ENCODE data around the gene GYS2. TPM values are rescaled to one million over a fixed set of nuclear protein-coding genes. Genes with fewer than 3 reads are reported as not detected.

Gene GYS2
- total RNA-seq, 4 donors from 2014 or later = not detected

DNA sequence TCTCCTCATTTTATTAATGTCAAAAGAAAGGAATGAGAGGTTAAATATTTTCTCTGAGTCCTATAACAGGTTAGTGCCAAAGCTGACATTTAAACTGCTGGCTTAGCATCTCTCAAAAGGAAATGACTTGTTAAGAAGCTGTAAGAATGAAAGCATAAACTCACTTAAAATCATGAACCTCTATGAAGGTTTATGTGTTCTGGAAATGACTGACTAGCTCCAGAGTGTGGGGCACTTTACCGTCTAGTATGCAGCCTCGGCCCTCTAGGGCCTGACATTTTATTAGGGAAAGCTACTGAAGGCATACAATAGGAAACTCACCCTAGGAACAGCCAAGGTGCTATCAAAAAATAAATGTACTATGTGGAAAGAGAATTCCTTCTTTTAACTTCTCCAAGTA, 43.5 kb downstream of the GYS2 start:
- Histone ChIP-seq H3K36me3 (no peaks in the 10 kb centered on the region), H3K9me3 (no peaks in the 10 kb centered on the region), H3K27ac (no peak overlapping the region), H3K4me3 (no peak overlapping the region), H3K4me1 (no peaks in the 10 kb centered on the region), H3K27me3 (no peaks in the 10 kb centered on the region)
- TF ChIP-seq, protein P1, sequence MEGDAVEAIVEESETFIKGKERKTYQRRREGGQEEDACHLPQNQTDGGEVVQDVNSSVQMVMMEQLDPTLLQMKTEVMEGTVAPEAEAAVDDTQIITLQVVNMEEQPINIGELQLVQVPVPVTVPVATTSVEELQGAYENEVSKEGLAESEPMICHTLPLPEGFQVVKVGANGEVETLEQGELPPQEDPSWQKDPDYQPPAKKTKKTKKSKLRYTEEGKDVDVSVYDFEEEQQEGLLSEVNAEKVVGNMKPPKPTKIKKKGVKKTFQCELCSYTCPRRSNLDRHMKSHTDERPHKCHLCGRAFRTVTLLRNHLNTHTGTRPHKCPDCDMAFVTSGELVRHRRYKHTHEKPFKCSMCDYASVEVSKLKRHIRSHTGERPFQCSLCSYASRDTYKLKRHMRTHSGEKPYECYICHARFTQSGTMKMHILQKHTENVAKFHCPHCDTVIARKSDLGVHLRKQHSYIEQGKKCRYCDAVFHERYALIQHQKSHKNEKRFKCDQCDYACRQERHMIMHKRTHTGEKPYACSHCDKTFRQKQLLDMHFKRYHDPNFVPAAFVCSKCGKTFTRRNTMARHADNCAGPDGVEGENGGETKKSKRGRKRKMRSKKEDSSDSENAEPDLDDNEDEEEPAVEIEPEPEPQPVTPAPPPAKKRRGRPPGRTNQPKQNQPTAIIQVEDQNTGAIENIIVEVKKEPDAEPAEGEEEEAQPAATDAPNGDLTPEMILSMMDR (IDR thresholded peaks at IDR 0.05) = no peak
- no peak for TF ChIP-seq POLR2A (IDR thresholded peaks at IDR 0.05)
- no peak for DNase-seq

DNA sequence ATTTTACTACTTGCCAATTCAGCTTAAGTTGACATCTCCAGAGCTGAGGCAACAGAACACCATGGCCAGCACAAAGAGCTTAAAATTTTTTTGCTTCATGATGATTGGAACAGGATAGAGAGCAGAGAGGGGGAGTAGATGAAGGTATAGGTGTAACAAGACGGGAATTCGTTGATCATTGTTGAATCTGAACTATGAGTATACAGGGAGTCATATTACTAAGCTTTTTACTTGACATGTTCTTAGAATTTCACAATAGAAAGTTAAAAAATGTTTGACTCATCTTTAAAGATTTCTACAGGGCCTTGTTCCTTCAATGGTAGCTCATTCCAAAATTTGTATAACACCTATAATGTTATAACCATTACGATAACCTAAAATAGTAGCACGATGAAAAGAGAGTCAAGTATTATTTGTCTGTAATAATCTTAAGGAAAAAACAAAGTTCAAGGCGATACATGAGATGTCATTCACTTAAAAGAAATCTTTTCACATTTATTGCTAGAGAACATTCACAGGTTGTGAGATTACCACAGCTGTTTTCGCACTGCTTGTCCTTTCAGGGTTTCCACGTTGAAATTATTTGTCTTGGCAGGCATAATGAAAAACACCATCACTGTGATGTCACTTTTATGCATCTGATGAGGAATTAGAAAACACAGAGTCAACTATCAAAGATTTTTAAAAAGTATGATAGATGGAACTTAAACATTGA, 44.6 kb downstream of the GYS2 start:
- Histone ChIP-seq H3K36me3 (no peaks in the 10 kb centered on the region), H3K27ac (no peak overlapping the region), H3K4me1 (no peaks in the 10 kb centered on the region), H3K4me3 (no peak overlapping the region), H3K27me3 (no peaks in the 10 kb centered on the region), H3K9me3 (no peaks in the 10 kb centered on the region)
- DNase-seq = no peak
- TF ChIP-seq, protein P1 (IDR thresholded peaks at IDR 0.05) = no peak
- no peak for TF ChIP-seq POLR2A (IDR thresholded peaks at IDR 0.05)

DNA sequence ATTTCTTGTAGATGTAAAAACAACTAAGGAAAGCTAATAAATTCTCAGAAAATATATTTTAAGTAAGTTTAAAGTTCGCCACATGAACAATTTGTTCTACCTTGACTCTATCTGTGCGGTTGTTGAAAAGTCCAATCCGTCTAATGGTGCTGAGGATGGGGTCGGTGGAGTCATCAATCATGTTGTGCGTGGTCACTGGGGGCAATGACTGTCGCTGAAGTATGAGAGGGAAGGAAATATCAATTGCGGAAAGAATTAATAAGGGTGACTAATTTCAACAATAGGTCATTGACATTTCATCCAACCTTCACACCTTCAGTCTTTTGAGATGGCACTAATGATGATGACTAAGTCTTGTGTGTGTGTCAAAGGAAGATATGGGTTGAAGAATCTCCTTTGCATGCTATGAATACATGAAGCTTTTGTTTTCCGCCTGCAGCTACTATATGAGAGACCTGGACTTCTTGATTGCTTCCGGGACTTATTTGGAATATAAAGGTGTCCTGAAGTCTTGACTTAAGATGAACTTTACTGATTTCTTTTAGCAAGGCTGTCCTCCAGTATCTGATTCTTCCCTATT, 46.5 kb downstream of the GYS2 start:
- Histone ChIP-seq H3K4me1 (no peaks in the 10 kb centered on the region), H3K27ac (no peak overlapping the region), H3K36me3 (no peaks in the 10 kb centered on the region), H3K4me3 (no peak overlapping the region), H3K9me3 (no peaks in the 10 kb centered on the region), H3K27me3 (no peaks in the 10 kb centered on the region)
- no peak for DNase-seq
- TF ChIP-seq POLR2A (IDR thresholded peaks at IDR 0.05) = no peak
- TF ChIP-seq, protein P1 (IDR thresholded peaks at IDR 0.05) = no peak

DNA sequence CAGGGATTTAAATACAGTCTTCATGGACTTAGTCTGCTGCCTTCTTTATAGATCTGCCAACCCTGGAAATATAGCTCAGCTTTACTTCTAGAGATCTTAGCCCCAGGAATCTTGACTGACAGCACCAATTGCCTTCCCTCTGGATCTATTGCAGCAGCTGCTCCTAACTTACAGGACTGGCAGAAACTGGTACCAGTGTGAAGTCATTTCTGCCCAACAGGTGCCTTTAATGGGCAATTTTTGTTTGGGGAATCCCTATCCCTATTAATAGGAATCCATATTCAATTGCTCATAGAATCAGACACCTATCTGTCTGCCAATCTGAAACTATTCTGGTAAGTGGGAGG, 51.3 kb downstream of the GYS2 start:
- TF ChIP-seq POLR2A (IDR thresholded peaks at IDR 0.05) = no peak
- TF ChIP-seq, protein P1 (IDR thresholded peaks at IDR 0.05) = no peak
- no peak overlapping the region for H3K27ac ChIP-seq
- no peak overlapping the region for H3K4me3 ChIP-seq
- no peaks in the 10 kb centered on the region for H3K36me3 ChIP-seq
- no peaks in the 10 kb centered on the region for H3K27me3 ChIP-seq
- H3K4me1 ChIP-seq = no peaks in the 10 kb centered on the region
- DNase-seq = no peak
- H3K9me3 ChIP-seq = no peaks in the 10 kb centered on the region

DNA sequence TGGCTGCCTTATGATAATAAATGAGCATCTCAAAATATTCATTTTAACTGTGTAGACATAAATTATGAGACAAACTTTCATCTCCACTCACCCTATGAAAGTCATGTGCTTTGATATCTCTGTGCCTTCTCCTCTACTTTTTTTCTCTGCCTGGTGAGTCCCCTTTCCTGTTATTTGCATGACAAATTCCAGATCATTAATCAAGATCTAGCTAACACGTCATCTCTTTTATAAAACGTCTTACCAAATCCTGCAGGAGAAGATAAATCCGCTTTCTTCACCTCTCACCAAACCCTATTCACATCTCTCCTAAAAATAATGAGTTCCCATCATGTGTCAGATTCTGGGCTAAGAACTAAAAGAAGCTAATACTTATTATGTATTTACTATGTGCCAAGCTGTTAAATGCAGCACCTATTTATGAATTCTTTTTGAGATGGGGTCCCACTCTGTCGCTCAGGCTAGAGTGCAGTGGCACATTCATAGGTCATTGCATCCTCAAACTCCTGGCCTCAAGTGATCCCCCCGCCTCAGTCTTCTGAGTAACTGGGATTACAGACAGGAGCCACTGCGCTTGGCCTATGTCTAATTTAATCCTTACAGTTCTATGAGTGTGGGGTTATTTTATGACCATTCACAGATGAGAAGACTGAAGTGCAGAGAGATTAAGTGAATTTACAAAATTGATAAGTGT, 51.9 kb downstream of the GYS2 start:
- H3K27ac ChIP-seq = no peak overlapping the region
- DNase-seq = no peak
- H3K9me3 ChIP-seq = no peaks in the 10 kb centered on the region
- H3K36me3 ChIP-seq = no peaks in the 10 kb centered on the region
- no peaks in the 10 kb centered on the region for H3K27me3 ChIP-seq
- H3K4me1 ChIP-seq = no peaks in the 10 kb centered on the region
- TF ChIP-seq, protein P1 (IDR thresholded peaks at IDR 0.05) = no peak
- no peak for TF ChIP-seq POLR2A (IDR thresholded peaks at IDR 0.05)
- no peak overlapping the region for H3K4me3 ChIP-seq
